Fibroblast of peridontal ligament (primary cell): ENCODE results near the gene UPP1.
"Not testable (repeated sequence)": the region's sequence is repeated elsewhere in the genome, so short reads cannot be mapped to it uniquely, and the experiment has no call there.

ENCODE experiments used
- DNase-seq: peaks from one replicate; pipeline ENCODE4 v3.0.0-alpha.2; 2010; ENCODE audit errors: extremely low read depth

UPP1 gene

GRCh38 chr7:48089046-48090003 lies at the start of gene UPP1:
Gene UPP1 (plus strand): TSS chr7:48089265. CDS start chr7:48094784, 5,519 bp downstream.
- no peak for DNase-seq

DNA sequence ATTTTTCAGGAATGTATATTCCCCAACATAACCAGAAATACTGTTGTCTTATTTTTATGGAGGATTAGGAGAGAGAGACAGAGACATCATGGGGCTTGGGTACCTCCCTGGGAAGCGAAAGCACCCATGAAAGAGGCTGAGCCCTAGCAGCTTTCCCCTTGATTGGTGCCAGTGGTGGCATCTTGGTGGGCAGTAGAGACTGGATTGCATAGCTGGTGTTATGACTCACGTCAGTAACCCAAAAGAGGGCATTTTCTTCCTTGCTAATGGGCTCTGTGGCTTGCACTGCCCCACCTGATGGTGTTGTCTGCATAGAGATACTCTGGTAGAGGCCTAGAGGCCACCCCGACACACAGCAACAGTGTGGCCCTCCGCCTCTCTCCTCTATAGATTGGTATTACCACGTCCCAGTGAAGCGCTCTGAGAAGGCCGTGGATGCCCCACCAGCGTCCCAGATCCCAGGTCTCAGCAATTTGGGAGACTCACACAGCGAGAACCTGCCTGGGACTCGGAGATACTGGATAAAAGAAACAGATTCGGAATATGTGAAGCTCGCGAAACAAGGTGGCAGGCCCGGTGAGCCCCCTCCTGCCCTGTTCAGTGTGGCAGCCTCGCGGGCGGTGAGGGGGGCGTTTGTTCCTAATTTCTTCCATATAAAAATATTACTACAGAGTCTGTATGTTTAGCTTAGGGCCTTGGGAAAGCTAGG lies 48.0 kb upstream of the UPP1 start:
- DNase-seq, result no peak

- DNase-seq, result peak; percentile 33
Measured at GRCh38 chr7:48041653-48041970, 47.5 kb upstream of the UPP1 start.

DNA sequence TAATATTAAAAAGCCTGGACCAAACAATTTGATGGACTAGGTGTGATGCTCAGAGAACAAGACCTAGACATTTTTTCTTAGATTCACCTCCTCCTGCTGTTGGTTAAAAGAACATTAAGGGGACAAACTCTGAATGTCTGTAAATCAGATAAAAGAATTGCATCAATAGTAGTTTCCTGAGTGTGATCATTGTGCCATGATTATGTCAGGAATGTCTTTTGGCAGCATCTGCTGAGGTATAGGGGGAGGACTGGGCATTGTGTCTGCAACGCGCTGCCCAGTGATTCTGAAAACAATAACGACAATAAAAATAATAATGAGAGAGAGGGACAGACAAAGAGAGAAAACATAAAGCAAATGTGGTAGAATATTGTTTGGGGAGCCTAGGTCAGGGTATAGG lies 46.8 kb upstream of the UPP1 start:
- no peak for DNase-seq

GRCh38 chr7:48042636-48043035 lies 46.4 kb upstream of the UPP1 start:
- DNase-seq, result no peak

DNA sequence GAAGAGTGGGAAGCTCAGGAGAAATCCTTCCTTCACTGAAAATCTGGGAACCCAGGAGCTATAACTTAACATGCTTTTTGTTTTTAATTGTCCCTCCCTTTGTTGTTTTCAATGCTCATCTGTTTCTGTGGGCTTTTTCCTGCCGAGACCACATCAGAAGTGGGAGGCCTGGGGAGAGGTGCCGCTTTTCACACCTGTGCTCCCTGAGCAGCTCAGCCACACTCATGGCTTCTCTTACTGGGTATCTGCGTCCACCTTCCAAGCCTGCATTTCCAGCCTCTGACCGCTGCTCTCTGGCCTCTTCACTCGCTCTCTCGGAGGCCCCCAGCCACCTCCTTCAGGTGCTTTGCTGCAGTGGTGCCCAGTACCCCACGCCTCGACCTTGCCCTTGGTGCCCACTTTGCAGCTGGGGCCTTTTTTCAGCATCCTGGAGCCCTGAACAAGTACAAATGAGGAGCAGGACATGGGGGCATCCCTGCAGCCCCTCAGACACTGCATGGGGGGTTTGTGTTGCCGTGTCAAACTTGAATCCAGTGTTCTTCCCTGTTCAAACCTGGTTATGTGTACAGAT lies 43.8 kb upstream of the UPP1 start:
- DNase-seq, result no peak

DNA sequence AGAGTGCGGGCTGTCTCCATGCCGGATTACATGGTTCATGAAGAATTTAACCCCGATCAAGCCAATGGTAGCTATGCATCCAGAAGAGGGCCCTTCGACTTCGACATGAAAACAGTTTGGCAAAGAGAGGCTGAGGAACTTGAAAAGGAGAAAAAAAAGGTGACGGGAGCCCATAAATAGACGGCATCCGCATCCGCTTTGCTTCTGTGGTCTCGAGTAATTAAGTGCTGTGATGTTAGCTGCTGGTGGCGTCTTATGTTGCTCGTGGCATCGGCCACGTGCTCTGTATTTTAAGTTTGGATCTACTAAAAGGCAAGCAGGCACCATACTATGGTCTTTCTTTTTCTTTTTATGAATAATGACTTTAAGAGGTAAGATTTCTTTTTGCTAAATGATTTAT lies 42.6 kb upstream of the UPP1 start:
- no peak for DNase-seq

DNA sequence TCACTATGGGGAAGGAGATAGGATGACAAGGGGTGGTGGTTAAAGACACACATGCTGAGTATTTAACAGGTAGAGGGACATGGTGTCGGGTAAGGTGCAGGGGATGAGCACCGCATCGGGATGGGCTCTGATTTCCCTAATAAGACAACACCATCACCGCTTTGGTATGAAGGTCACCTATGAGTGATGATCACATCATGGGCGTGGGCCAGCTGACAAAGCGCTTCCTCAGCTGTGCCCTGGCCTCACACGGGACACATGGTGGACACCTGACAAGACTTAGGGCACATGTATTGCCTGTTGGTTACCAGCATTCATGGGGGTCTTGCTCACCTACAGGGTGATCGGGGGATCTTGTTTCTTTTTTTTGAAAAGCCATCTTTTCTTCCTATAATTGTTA lies 41.0 kb upstream of the UPP1 start:
- DNase-seq, result no peak

- no peak for DNase-seq
Measured at GRCh38 chr7:48049850-48050249, 39.2 kb upstream of the UPP1 start.

DNA sequence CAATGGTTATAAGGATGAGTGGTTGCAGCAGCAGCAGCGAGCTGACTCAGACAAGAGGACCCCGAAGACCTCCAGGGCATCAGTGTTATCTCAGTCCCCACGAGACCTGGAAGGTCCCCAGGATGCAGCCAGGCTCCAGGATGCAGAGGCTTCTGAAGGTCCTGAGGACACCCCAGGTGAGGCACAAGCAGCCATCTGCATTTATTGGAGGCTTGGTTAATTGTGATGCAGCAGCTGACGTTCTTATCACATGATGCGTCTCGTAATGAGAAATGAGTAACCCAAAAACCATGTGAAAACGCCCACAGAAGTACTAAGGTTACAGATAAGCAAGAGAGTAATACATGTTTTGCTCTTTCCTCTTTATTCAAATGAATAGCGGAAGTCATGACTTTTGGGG lies 36.3 kb upstream of the UPP1 start:
- DNase-seq, result peak; percentile 16

- DNase-seq, result no peak
Measured at GRCh38 chr7:48053736-48054135, 35.3 kb upstream of the UPP1 start.

DNA sequence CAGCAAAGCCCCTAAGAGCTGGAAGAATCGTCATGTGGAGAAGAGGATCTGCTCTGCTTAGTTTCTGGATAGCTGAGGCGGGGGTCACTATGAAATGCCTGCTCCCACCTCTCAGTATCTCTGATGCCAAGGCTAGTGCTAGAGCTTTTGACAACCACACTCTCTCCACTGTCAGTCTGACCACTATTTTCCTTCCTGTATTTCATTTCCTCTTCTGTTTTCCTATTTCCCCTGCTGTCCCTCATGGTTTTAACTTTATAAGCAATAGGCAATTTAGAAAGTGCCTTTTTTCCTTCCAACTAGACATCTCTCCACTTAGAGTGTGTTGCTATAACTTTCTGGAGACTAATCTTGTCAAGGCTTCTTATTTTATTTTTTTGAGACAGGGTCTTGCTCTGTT lies 30.1 kb upstream of the UPP1 start:
- no peak for DNase-seq

DNA sequence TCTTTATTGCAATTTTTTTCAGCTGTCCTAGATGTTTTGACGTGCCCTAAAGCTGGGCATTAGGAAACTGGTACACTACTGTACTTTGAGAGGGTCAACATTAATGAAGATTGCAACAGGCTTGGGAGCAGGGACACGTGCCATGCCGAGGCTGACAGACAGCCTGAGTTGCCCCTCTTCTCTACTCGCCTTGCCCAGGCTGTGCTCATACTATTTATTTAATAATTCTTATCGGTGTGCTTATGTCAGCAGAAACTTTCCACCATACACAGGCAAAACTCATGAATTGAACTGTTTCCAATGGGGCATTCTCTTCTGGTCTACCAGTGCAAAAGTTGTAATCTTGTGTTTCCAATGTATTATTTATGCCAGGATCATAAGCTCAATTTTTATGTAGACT lies 29.4 kb upstream of the UPP1 start:
- no peak for DNase-seq

- no peak for DNase-seq
Measured at GRCh38 chr7:48063985-48064384, 25.1 kb upstream of the UPP1 start.

- no peak for DNase-seq
Measured at GRCh38 chr7:48067475-48067874, 21.6 kb upstream of the UPP1 start.

DNA sequence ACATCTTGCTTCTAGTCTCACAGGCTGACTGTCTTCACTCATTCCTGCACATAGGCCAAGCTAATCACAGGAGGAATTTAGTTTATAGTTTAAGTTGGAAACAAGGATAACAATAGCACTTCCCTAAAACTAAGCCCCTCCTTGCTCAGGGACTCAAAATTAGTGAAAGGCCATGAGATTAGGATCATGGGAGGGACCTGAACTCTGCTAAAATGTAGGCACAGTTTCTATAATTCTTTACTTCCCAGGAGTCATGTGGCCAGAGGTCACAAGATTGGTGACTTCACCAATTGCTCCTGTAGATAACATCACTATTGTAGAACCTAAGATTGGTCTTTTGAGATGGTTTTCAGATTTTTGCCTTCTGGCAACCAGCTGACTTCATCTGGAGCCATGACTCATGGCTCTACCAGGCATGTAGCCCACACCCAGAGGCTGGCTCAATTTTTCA lies 14.8 kb upstream of the UPP1 start:
- peak; percentile 63 for DNase-seq

DNA sequence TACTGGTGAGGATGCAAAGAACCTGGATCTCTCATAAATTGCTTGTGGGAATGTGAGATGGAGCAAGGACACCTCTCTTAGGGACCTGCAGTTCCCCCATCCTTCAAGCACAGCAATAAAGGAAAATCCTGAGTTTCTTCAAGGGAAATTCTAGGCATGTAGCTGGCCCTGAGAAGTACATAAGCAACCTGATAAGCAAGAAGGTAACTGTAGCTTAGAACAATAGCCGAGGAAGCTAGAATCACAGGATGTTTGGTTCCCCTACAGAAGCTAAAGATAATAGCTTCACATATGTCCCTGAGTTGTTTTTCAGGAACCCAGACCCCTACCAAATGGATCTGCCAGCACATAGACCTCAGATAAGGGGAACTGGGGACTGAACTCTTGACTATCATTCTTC lies 11.6 kb upstream of the UPP1 start:
- DNase-seq, result no peak

GRCh38 chr7:48078470-48078869 lies 10.6 kb upstream of the UPP1 start:
- peak; percentile 38 for DNase-seq

- DNase-seq, result not testable (repeated sequence)
Measured at GRCh38 chr7:48082378-48082777, 6.7 kb upstream of the UPP1 start.

- peak; percentile 71 for DNase-seq
Measured at GRCh38 chr7:48083114-48083830, 5.8 kb upstream of the UPP1 start.

GRCh38 chr7:48084727-48085432 lies 4.2 kb upstream of the UPP1 start:
- peak; percentile 99 for DNase-seq

DNA sequence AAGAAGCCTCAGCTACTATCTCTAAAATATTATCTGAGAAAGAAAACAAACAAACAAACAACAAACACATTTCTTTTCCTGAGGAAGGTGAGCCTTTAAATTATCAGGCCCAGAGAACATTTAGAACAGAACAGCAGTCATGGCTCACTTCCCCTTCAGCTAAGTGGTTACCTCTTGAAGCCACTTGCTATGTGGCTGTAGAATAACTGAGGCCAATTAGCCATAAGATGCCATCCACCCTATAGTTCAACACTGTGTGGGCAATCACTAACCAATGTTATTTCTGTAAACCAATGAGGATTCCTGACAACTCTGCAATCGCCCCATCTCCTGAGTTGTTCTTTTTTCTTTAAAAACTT lies 3.7 kb upstream of the UPP1 start:
- peak; percentile 9 for DNase-seq
